ENCODE results near the gene NCBP1.

The NCBP1 gene

GRCh38 chr9:97711223-97711626 is 77.6 kb downstream of the NCBP1 start:
- DNase-seq (ENCODE audit: low spot score) = no peak

GRCh38 chr9:97714435-97714834 is 80.8 kb downstream of the NCBP1 start:
- DNase-seq (ENCODE audit: low spot score) = peak; percentile 91

GRCh38 chr9:97717866-97718265 is 84.2 kb downstream of the NCBP1 start:
- no peak for DNase-seq (ENCODE audit: low spot score)

GRCh38 chr9:97721396-97721795 is 87.8 kb downstream of the NCBP1 start:
- peak; percentile 30 for DNase-seq (ENCODE audit: low spot score)

- DNase-seq (ENCODE audit: low spot score) = no peak
These were observed 88.7 kb downstream of the NCBP1 start for GRCh38 chr9:97722331-97722730.

Data from kidney tubule cell (primary cell).